HAP-1 (cell line): ENCODE measurements around the gene TAF1A.

ENCODE experiments used
- DNase-seq, 2 experiments: peaks; one replicate each; pipeline ENCODE4 v3.0.0-alpha.2; 2016 to 2020; ENCODE audit warnings: low spot score in 2 of 2
- H3K27me3 ChIP-seq: fragments of 250-450 bp; sonication (Bioruptor Pico); 2 replicates; pipeline ENCODE4 v1.5.1; 2020; ENCODE audit warnings: low read depth, mild to moderate bottlenecking, moderate library complexity
- H3K36me3 ChIP-seq: fragments of 250-450 bp; sonication (Bioruptor Pico); replicated peaks from 2 replicates; pipeline ENCODE4 v1.5.1; 2020; ENCODE audit warnings: mild to moderate bottlenecking
- H3K4me1 ChIP-seq: fragments of 250-450 bp; sonication (Bioruptor Pico); 2 replicates; pipeline ENCODE4 v1.5.1; 2020; ENCODE audit warnings: mild to moderate bottlenecking
- H3K4me3 ChIP-seq: fragments of 250-450 bp; sonication (Bioruptor Pico); 2 replicates; pipeline ENCODE4 v1.5.1; 2020; ENCODE audit warnings: mild to moderate bottlenecking, moderate library complexity
- H3K9me3 ChIP-seq: fragments of 250-450 bp; sonication (Bioruptor Pico); 2 replicates; pipeline ENCODE4 v1.5.1; 2020; ENCODE audit warnings: mild to moderate bottlenecking, moderate library complexity
- in situ Hi-C: fragments of 300-500 bp; cut with MboI; formaldehyde crosslinking; loops from 3 replicates; pipeline ENCODE4 v1.14.3; 2020; ENCODE audit warnings: low sequenced_read_pairs, inconsistent platforms, mixed read lengths

Gene TAF1A

GRCh38 chr1:222589462-222590302, at the start of gene TAF1A:
Gene TAF1A (minus strand): TSS chr1:222589933.
- peak; percentile 82 to 90 for DNase-seq
- Histone ChIP-seq H3K27me3 (no peaks in the 10 kb centered on the region; the same call in 1 of the 2 replicates), H3K36me3 (peaks cover 24% of the 10 kb centered on the region), H3K9me3 (no peaks in the 10 kb centered on the region), H3K4me1 (peaks cover 10% of the 10 kb centered on the region), H3K4me3 (peak within 1 kb of the TSS; percentile 62)
- in situ Hi-C loops, result no loop called here

- peaks cover 39% of the 10 kb centered on the region for H3K36me3 ChIP-seq
- in situ Hi-C loops, result loop anchor here (10.0 to 25.0 kb wide), 2 partner anchors 170 to 453 kb away; no protein-coding TSS in a partner anchor
- H3K27me3 ChIP-seq, result no peaks in the 10 kb centered on the region
- no peaks in the 10 kb centered on the region for H3K9me3 ChIP-seq
- DNase-seq, result peak; percentile 67 to 81
- H3K4me3 ChIP-seq, result no peak overlapping the region
- no peaks in the 10 kb centered on the region for H3K4me1 ChIP-seq
Observed at GRCh38 chr1:222634180-222635013, 44.7 kb upstream of the TAF1A start.

GRCh38 chr1:222632749-222633148, 43.0 kb upstream of the TAF1A start:
- Histone ChIP-seq H3K27me3 (no peaks in the 10 kb centered on the region), H3K36me3 (peaks cover 55% of the 10 kb centered on the region), H3K4me1 (no peaks in the 10 kb centered on the region), H3K9me3 (no peaks in the 10 kb centered on the region), H3K4me3 (no peak overlapping the region)
- DNase-seq, result no peak
- in situ Hi-C loops, result loop anchor here (10.0 to 25.0 kb wide), 2 partner anchors 168 to 455 kb away; no protein-coding TSS in a partner anchor

GRCh38 chr1:222631611-222632208, 42.0 kb upstream of the TAF1A start:
- Histone ChIP-seq H3K27me3 (no peaks in the 10 kb centered on the region), H3K36me3 (peaks cover 56% of the 10 kb centered on the region), H3K4me3 (no peak overlapping the region), H3K4me1 (no peaks in the 10 kb centered on the region), H3K9me3 (no peaks in the 10 kb centered on the region)
- DNase-seq, result no peak
- in situ Hi-C loops, result loop anchor here (10.0 to 25.0 kb wide), 2 partner anchors 167 to 456 kb away; no protein-coding TSS in a partner anchor

- in situ Hi-C loops, result loop anchor here (10.0 to 25.0 kb wide), 2 partner anchors 165 to 457 kb away; no protein-coding TSS in a partner anchor
Observed at GRCh38 chr1:222629921-222630535, 40.3 kb upstream of the TAF1A start.

GRCh38 chr1:222627232-222627631, 37.5 kb upstream of the TAF1A start:
- Histone ChIP-seq H3K9me3 (no peaks in the 10 kb centered on the region), H3K4me1 (no peaks in the 10 kb centered on the region), H3K4me3 (no peak overlapping the region), H3K36me3 (peaks cover 60% of the 10 kb centered on the region), H3K27me3 (no peaks in the 10 kb centered on the region)
- in situ Hi-C loops, result loop anchor here (25.0 kb wide), 1 partner anchor 460 kb away; no protein-coding TSS in a partner anchor
- DNase-seq, result no peak

More at GRCh38 chr1:222629921-222630535, 40.3 kb upstream of the TAF1A start:
- H3K9me3 ChIP-seq, result no peaks in the 10 kb centered on the region
- no peaks in the 10 kb centered on the region for H3K4me1 ChIP-seq
- no peak overlapping the region for H3K4me3 ChIP-seq
- peaks cover 62% of the 10 kb centered on the region for H3K36me3 ChIP-seq
- H3K27me3 ChIP-seq, result no peaks in the 10 kb centered on the region
- no peak for DNase-seq

- in situ Hi-C loops, result no loop called here
- Histone ChIP-seq H3K9me3 (no peaks in the 10 kb centered on the region), H3K4me3 (no peak overlapping the region), H3K4me1 (peaks cover 5% of the 10 kb centered on the region; the same call in 1 of the 2 replicates), H3K36me3 (peaks cover 51% of the 10 kb centered on the region), H3K27me3 (no peaks in the 10 kb centered on the region)
- DNase-seq, result no peak
Observed at GRCh38 chr1:222624214-222624613, 34.5 kb upstream of the TAF1A start.

GRCh38 chr1:222623458-222623857, 33.7 kb upstream of the TAF1A start:
- Histone ChIP-seq H3K36me3 (peaks cover 43% of the 10 kb centered on the region), H3K27me3 (no peaks in the 10 kb centered on the region), H3K9me3 (no peaks in the 10 kb centered on the region), H3K4me1 (peaks cover 5% of the 10 kb centered on the region; the same call in 1 of the 2 replicates), H3K4me3 (no peak overlapping the region)
- in situ Hi-C loops, result no loop called here
- DNase-seq, result no peak

GRCh38 chr1:222622765-222623164, 33.0 kb upstream of the TAF1A start:
- peaks cover 36% of the 10 kb centered on the region for H3K36me3 ChIP-seq
- in situ Hi-C loops, result no loop called here
- H3K4me1 ChIP-seq, result peaks cover 5% of the 10 kb centered on the region; the same call in 1 of the 2 replicates

GRCh38 chr1:222620566-222620965, 30.8 kb upstream of the TAF1A start:
- Histone ChIP-seq H3K27me3 (no peaks in the 10 kb centered on the region), H3K4me1 (peaks cover 5% of the 10 kb centered on the region), H3K36me3 (peaks cover 20% of the 10 kb centered on the region), H3K4me3 (no peak overlapping the region), H3K9me3 (no peaks in the 10 kb centered on the region)
- in situ Hi-C loops, result no loop called here
- DNase-seq, result no peak

More at GRCh38 chr1:222622765-222623164, 33.0 kb upstream of the TAF1A start:
- DNase-seq, result no peak
- H3K4me3 ChIP-seq, result no peak overlapping the region
- H3K27me3 ChIP-seq, result no peaks in the 10 kb centered on the region
- H3K9me3 ChIP-seq, result no peaks in the 10 kb centered on the region

- peak; percentile 20 to 60 for DNase-seq
- Histone ChIP-seq H3K9me3 (no peaks in the 10 kb centered on the region), H3K36me3 (peaks cover 7% of the 10 kb centered on the region), H3K4me1 (peaks cover 5% of the 10 kb centered on the region), H3K27me3 (no peaks in the 10 kb centered on the region), H3K4me3 (peak overlapping the region; percentile 55)
- in situ Hi-C loops, result no loop called here
Observed at GRCh38 chr1:222618880-222619596, 29.3 kb upstream of the TAF1A start.

- in situ Hi-C loops, result no loop called here
- H3K4me1 ChIP-seq, result peaks cover 5% of the 10 kb centered on the region
- H3K9me3 ChIP-seq, result no peaks in the 10 kb centered on the region
- H3K36me3 ChIP-seq, result peaks cover under 1% of the 10 kb centered on the region
- peaks cover 2% of the 10 kb centered on the region for H3K27me3 ChIP-seq
- H3K4me3 ChIP-seq, result peak within 1 kb of the TSS; percentile 55
- DNase-seq, result peak; percentile 14 to 19
Observed at GRCh38 chr1:222618001-222618879, 28.5 kb upstream of the TAF1A start, which contains the start of gene MIA3. Gene MIA3 (plus strand): TSS chr1:222618097. CDS start chr1:222618111, 14 bp downstream.
